H1 (cell line): Measurements from ENCODE around the gene NKTR. TPM values are rescaled to one million over a fixed set of nuclear protein-coding genes. Genes with fewer than 3 reads are reported as not detected.

ENCODE experiments used
- CHD7 ChIP-seq: fragments of 300-600 bp; sonication (generic); IDR thresholded peaks from 2 replicates; pipeline ENCODE4 v1.7.1; 2012; ENCODE audit warnings: low read length, moderate library complexity, mild to moderate bottlenecking, inconsistent platforms; ENCODE audit not compliant: insufficient replicate concordance
- polyA plus RNA-seq, 7 experiments: library from polyadenylated mRNA; depleted of rRNA in 3 of 7; stranded (reverse) in 5 of 7; unstranded in 2 of 7; fragments of >200 nt in 5 of 7; fragments of 200-250 nt in 2 of 7; gene quantifications; 1 replicate in 5 of 7; 2 replicates in 1 of 7; 4 replicates in 1 of 7; pipeline versions ENCODE4 v1.2.1 to v1.2.3, GENCODE V29; 2011 to 2013; ENCODE audit warnings: missing spikeins in 2 of 7, mixed read lengths in 2 of 7
- total RNA-seq: library from RNA; stranded (reverse); fragmentation: NEBNext Ultra II Directional; extraction: Animal tissue kit (Norgen Biotek cat#: 25700); gene quantifications from 2 replicates; pipeline ENCODE4 v1.2.1, GENCODE V29; 2021

The NKTR gene
- total and polyA plus RNA-seq, 2 of the 8 experiments (the other 6 are each of a cell fraction or from before 2014, with no cell fraction given), result 24.1 to 62.2 TPM

DNA sequence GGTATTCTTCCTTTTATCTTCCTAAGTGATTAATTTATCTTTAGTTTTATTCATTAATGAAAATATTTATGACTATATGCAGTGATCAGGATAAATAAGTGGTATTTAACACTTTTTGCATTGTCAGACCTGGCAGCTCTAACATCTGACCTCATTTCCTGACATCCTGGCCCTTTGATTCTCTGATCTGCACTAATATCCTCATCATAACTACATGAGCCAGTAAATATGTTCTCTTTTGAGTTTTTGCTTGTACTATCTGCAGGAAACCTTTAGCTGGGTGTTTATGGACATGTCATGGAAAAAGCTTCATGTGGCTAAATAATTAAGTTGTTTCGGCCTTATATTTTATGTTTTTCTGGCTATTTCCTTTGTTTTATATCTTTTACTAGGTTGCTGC lies 10.5 kb downstream of the NKTR start (continued):
- no peak for TF ChIP-seq CHD7
